HG03565 (cell line): ENCODE data around the gene GRIN2C.
"Not testable (repeated sequence)": the region's sequence is repeated elsewhere in the genome, so short reads cannot be mapped to it uniquely, and the experiment has no call there.

Experiments used
- ATAC-seq: cut with Tn5 transposase; IDR thresholded peaks from one replicate; pipeline ENCODE4 v1.9.1; 2021; ENCODE audit warnings: mild to moderate bottlenecking, moderate library complexity; ENCODE audit not compliant: unreplicated experiment

Gene GRIN2C

GRCh38 chr17:74859459-74860228, at the start of gene GRIN2C:
Gene GRIN2C (minus strand): TSS chr17:74859885. CDS start chr17:74855092, 4,793 bp downstream.
- no peak for ATAC-seq

- not testable (repeated sequence) for ATAC-seq
These were observed 49.4 kb upstream of the GRIN2C start for GRCh38 chr17:74909097-74909496.

- ATAC-seq = no peak
These were observed 47.3 kb upstream of the GRIN2C start for GRCh38 chr17:74907012-74907411.

- ATAC-seq = not testable (repeated sequence)
These were observed 46.6 kb upstream of the GRIN2C start for GRCh38 chr17:74906214-74906793.

- ATAC-seq = no peak
These were observed 45.2 kb upstream of the GRIN2C start for GRCh38 chr17:74904687-74905409.

GRCh38 chr17:74903671-74904070, 44.0 kb upstream of the GRIN2C start:
- ATAC-seq = no peak

GRCh38 chr17:74903034-74903433, 43.3 kb upstream of the GRIN2C start:
- ATAC-seq = no peak

GRCh38 chr17:74901353-74902135, 41.9 kb upstream of the GRIN2C start:
- ATAC-seq = no peak

GRCh38 chr17:74900208-74900607, 40.5 kb upstream of the GRIN2C start:
- ATAC-seq = no peak

GRCh38 chr17:74898376-74898946, 38.8 kb upstream of the GRIN2C start:
- no peak for ATAC-seq

- ATAC-seq = no peak
These were observed 34.4 kb upstream of the GRIN2C start for GRCh38 chr17:74893936-74894671.

GRCh38 chr17:74892974-74893911, 33.6 kb upstream of the GRIN2C start, which contains the start of gene FADS6:
Gene FADS6 (minus strand): TSS chr17:74893633. CDS start chr17:74893595, 38 bp downstream.
- no peak for ATAC-seq

GRCh38 chr17:74892013-74892841, 32.5 kb upstream of the GRIN2C start:
- ATAC-seq = no peak

GRCh38 chr17:74890554-74890953, 30.9 kb upstream of the GRIN2C start:
- no peak for ATAC-seq

- no peak for ATAC-seq
These were observed 28.8 kb upstream of the GRIN2C start for GRCh38 chr17:74888469-74888868.

GRCh38 chr17:74883241-74883745, 23.6 kb upstream of the GRIN2C start:
- no peak for ATAC-seq

- ATAC-seq = no peak
These were observed 23.0 kb upstream of the GRIN2C start for GRCh38 chr17:74882517-74883240.
